Measurements from ENCODE around the gene TSPAN31. TPM values are rescaled to one million over a fixed set of nuclear protein-coding genes. Genes with fewer than 3 reads are reported as not detected.

Gene TSPAN31
- total and polyA plus RNA-seq, 9 of the 15 experiments (the other 6 are each of a cell fraction or from before 2014, with no cell fraction given), result 11.3 to 26.4 (median 14.3) TPM

DNA sequence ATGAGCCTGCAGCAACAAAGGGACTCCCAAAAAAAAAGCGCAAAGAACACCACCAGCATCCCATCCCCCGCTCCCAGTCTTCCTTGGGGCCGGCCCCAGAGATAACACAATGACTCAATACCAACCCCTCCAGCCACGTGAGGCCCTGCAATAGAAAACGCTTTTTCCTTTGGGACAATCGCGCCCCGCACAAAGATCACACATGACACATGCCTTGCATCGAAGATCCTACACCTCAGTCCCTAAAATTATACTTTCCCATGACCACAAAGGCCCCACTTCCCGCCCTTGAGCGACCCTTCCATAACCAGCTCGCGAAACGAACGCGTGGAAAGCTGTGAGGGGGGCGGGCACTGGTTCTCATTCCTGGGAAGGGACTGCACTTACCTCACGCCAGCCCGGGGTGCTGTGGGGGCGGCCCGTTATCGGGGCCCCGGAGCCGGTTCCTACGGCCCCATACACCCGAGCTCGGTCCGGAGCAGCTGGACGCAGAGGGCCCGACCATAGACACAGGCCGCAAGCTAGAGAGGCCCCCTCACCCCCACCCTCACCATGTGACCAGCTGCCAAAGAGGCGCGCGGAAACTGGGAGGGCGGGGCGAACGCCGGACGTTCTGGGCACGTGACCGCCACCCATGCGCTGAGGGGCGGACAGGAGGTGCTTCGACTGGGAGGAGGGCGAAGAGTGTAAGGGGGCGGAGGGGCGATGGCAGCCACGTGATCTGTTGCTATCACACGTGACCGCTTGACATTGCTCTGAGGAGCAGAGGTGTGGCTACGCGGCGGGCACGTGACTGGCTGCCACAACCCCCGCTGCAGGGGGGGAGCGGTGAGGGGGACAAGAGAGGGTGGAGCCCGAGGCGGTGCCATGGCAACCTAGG, 7.2 kb downstream of the TSPAN31 start, which contains the start of gene CDK4 (continued):
- TF ChIP-seq, protein P1, sequence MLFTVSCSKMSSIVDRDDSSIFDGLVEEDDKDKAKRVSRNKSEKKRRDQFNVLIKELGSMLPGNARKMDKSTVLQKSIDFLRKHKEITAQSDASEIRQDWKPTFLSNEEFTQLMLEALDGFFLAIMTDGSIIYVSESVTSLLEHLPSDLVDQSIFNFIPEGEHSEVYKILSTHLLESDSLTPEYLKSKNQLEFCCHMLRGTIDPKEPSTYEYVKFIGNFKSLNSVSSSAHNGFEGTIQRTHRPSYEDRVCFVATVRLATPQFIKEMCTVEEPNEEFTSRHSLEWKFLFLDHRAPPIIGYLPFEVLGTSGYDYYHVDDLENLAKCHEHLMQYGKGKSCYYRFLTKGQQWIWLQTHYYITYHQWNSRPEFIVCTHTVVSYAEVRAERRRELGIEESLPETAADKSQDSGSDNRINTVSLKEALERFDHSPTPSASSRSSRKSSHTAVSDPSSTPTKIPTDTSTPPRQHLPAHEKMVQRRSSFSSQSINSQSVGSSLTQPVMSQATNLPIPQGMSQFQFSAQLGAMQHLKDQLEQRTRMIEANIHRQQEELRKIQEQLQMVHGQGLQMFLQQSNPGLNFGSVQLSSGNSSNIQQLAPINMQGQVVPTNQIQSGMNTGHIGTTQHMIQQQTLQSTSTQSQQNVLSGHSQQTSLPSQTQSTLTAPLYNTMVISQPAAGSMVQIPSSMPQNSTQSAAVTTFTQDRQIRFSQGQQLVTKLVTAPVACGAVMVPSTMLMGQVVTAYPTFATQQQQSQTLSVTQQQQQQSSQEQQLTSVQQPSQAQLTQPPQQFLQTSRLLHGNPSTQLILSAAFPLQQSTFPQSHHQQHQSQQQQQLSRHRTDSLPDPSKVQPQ (CRISPR knock-in tag; IDR thresholded peaks at IDR 0.05; ENCODE audit: borderline replicate concordance), result peak; percentile 99
- TF ChIP-seq ZNF561 (CRISPR knock-in tag; conservative IDR thresholded peaks at IDR 0.05), result no peak
- TF ChIP-seq DDX20 (tag; IDR thresholded peaks at IDR 0.05; ENCODE audit: low read depth), result no peak
- TF ChIP-seq CHD2 (IDR thresholded peaks at IDR 0.05; ENCODE audit: low read depth, low read length), result peak; percentile 51; the same call in 1 of the 2 replicates
- TF ChIP-seq, protein P2, sequence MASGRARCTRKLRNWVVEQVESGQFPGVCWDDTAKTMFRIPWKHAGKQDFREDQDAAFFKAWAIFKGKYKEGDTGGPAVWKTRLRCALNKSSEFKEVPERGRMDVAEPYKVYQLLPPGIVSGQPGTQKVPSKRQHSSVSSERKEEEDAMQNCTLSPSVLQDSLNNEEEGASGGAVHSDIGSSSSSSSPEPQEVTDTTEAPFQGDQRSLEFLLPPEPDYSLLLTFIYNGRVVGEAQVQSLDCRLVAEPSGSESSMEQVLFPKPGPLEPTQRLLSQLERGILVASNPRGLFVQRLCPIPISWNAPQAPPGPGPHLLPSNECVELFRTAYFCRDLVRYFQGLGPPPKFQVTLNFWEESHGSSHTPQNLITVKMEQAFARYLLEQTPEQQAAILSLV (tag; IDR thresholded peaks at IDR 0.05), result no peak
- no peak for TF ChIP-seq ZFP30 (CRISPR knock-in tag; IDR thresholded peaks at IDR 0.05; ENCODE audit: borderline replicate concordance)
- peak; percentile 94 for TF ChIP-seq NFRKB (IDR thresholded peaks at IDR 0.05; ENCODE audit: low read depth)
- peak; percentile 98 for TF ChIP-seq GTF2E2 (tag; IDR thresholded peaks at IDR 0.05)
- no peak for TF ChIP-seq LARP7 (IDR thresholded peaks at IDR 0.05)
- peak; percentile 99; the same call in 1 of the 2 replicates for TF ChIP-seq KAT7 (CRISPR knock-in tag; IDR thresholded peaks at IDR 0.05; ENCODE audit: borderline replicate concordance)
- TF ChIP-seq ZNF133 (CRISPR knock-in tag; IDR thresholded peaks at IDR 0.05), result no peak
- TF ChIP-seq CXXC5 (CRISPR knock-in tag; IDR thresholded peaks at IDR 0.05), result peak; percentile 94
- no peak for TF ChIP-seq PPARD (CRISPR knock-in tag; IDR thresholded peaks at IDR 0.05)
- TF ChIP-seq ATF1 (CRISPR knock-in tag; IDR thresholded peaks at IDR 0.05), result no peak
- TF ChIP-seq ATF1 (tag; IDR thresholded peaks at IDR 0.05), result peak; percentile 93
- TF ChIP-seq, protein P3, sequence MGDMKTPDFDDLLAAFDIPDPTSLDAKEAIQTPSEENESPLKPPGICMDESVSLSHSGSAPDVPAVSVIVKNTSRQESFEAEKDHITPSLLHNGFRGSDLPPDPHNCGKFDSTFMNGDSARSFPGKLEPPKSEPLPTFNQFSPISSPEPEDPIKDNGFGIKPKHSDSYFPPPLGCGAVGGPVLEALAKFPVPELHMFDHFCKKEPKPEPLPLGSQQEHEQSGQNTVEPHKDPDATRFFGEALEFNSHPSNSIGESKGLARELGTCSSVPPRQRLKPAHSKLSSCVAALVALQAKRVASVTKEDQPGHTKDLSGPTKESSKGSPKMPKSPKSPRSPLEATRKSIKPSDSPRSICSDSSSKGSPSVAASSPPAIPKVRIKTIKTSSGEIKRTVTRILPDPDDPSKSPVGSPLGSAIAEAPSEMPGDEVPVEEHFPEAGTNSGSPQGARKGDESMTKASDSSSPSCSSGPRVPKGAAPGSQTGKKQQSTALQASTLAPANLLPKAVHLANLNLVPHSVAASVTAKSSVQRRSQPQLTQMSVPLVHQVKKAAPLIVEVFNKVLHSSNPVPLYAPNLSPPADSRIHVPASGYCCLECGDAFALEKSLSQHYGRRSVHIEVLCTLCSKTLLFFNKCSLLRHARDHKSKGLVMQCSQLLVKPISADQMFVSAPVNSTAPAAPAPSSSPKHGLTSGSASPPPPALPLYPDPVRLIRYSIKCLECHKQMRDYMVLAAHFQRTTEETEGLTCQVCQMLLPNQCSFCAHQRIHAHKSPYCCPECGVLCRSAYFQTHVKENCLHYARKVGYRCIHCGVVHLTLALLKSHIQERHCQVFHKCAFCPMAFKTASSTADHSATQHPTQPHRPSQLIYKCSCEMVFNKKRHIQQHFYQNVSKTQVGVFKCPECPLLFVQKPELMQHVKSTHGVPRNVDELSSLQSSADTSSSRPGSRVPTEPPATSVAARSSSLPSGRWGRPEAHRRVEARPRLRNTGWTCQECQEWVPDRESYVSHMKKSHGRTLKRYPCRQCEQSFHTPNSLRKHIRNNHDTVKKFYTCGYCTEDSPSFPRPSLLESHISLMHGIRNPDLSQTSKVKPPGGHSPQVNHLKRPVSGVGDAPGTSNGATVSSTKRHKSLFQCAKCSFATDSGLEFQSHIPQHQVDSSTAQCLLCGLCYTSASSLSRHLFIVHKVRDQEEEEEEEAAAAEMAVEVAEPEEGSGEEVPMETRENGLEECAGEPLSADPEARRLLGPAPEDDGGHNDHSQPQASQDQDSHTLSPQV (IDR thresholded peaks at IDR 0.05), result peak; percentile 59
- TF ChIP-seq ZNF121 (CRISPR knock-in tag; conservative IDR thresholded peaks at IDR 0.05), result no peak

Data from K562 (cell line).